Inflammatory macrophage treated with lipopolysaccharide for 1 hour (primary cell): ENCODE results near the gene GRIK4.

Experiments used
- DNase-seq, 2 donors: peaks; one replicate each; pipeline ENCODE4 v3.0.0-alpha.2; 2020 to 2022

GRIK4 gene

DNA sequence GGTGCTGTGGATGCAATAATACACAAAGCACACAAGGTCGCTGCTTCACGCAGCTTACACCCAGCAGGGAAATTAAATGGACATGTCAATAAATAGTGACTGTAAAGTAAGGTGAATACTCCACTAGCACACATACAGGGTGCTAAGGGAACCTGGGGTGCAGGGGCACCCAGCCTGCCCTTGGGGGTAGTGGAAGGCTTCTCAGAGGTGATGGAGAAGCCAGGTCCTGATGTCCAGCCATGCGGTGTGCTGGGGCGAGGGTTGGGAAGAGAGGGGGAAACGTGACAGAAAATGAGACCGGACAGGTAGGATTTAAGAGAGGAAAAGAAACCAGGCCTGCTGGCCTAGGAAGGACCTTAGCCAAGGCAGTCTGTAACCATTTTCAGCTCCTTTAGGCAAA is 200.5 kb downstream of the GRIK4 start:
- DNase-seq, result no peak

- no peak for DNase-seq
Observed at GRCh38 chr11:120712881-120713280, 201.3 kb downstream of the GRIK4 start.

DNA sequence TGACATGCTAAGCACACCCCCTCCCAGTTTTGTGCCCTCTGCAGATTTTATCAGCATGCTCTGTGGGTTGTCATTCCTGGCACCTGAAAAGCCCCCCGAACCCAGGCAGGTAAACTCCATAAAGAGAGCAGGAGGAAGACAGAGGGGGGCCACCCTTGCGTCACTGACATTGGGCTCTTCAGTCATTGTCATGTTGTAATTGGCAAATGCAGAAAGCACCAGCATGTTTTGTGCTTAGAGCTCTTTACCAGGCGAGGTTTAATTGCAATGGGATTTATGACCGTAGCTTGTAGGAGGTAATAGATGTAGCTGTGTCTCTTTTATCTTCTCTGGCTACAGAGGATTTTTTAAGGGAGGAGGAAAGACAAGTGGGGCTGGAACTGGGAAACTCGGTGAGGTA is 201.7 kb downstream of the GRIK4 start:
- DNase-seq, result no peak

- no peak for DNase-seq
Observed at GRCh38 chr11:120714438-120714837, 202.9 kb downstream of the GRIK4 start.

GRCh38 chr11:120715239-120715638 is 203.7 kb downstream of the GRIK4 start:
- no peak for DNase-seq

GRCh38 chr11:120717042-120717441 is 205.5 kb downstream of the GRIK4 start:
- DNase-seq, result no peak

- no peak for DNase-seq
Observed at GRCh38 chr11:120717623-120718022, 206.1 kb downstream of the GRIK4 start.

GRCh38 chr11:120718171-120718570 is 206.6 kb downstream of the GRIK4 start:
- no peak for DNase-seq

DNA sequence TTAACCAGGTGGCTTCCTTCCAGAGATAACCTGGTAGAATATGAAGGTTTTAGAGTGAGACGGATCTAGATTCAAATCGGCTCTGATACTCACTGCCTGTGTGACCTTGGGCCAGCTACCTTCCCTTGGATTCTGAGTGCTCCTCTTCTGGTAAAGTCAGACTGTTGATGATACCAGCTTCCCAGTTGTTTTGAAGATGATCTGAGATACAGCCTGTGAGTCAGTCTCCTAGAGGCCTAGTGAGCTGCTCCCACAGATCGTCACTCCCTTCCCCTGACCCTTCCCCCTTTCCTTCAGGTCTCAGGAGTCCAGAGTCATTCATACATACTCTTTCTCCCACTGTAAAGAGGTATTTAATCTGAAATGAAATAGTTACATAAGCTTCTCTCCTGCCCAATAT is 207.8 kb downstream of the GRIK4 start:
- DNase-seq, result no peak

DNA sequence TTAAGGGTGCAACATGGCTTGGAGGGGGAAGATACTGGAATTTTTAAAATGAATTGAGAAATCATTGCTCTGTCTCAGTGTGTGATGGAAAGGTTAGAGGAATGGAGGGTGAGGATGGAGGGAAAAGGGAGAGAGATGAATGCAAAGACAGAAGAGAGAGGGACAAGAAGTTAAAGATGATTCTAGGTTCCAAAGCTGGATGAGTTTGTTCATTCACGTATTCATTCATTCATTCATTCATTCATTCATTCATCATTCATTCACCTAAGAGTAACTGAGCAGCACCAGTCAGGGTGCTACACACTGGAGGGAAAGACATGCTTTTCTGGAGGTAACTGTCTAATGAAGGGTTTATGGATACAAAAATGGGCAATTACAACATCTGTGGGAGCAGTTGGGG is 209.2 kb downstream of the GRIK4 start:
- no peak for DNase-seq

DNA sequence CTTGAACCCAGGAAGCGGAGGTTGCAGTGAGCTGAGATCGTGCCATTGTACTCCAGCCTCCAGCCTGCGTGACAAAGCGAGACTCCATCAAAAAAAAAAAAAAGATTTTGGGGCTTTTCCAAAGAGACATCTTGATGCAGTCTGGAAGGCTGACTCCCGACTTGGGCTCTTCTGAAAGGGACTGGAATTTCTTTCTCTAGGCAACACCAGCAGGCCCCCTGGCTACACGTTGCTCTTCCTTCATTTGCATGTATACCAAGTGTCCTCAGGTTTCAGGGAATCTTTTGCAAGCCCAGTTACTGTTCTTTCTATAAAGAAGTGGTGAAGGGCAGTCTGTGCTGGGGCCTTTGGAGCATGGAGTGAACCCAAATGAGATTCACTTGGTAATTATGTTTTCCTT is 211.0 kb downstream of the GRIK4 start:
- no peak for DNase-seq

- no peak for DNase-seq
Observed at GRCh38 chr11:120723751-120724150, 212.2 kb downstream of the GRIK4 start.

DNA sequence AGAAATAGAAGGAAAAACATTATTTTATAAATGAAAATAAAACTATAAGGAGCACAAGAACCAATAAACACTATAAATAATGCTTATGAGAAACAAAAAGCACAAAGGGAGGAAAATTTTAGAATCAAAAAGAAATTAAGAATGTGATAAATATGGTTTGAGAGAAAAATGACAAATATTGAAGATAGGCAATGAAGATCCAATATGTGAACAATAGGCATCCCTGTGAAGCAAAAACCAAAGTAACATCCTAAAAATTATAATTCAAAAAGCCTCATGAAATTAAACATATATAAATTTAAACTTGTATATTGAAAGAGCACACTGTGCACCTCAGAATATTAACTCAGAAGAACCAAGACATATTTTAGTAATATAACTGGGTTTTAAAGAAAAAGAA is 216.2 kb downstream of the GRIK4 start:
- DNase-seq, result no peak

DNA sequence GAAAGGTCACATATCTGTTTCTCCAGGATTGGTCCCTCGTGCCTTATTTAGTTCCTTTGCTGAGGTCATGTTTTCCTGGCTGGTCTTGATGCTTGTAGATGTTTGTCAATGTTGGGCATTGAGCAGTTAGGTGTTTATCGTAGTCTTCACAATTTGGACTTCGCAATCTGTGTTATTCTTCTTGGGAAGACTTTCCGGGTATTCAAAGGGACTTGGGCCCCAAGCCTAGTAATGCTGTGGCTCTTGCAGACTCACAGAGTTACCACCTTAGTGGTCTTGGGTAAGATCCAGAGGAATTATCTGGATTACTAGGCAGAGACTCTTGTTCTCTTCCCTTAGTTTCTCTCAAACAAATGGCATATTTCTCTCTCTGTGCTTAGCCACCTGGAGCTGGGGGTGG is 223.5 kb downstream of the GRIK4 start:
- no peak for DNase-seq

- DNase-seq, result no peak
Observed at GRCh38 chr11:120738516-120739046, 227.0 kb downstream of the GRIK4 start.

DNA sequence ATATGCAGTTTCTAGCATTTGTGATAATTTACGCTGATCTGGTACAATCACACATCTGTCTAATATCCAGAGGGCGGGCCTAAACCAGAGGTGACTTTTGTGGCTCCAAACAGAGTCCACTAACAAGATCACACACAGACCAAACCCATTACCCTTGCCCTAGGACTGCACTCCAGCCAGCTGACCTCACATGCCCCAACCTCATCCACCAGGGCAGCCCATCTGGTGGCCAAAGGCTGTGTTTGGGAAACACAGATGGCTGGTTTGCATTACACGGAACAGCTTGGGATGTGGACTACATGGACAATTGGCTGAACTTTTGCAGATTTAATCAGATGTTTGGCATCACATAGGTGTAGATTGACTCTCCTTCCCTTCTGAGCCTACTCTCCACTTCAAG is 228.2 kb downstream of the GRIK4 start:
- no peak for DNase-seq

- DNase-seq, result no peak
Observed at GRCh38 chr11:120740380-120740779, 228.8 kb downstream of the GRIK4 start.

- DNase-seq, result no peak
Observed at GRCh38 chr11:120744016-120744994, 232.8 kb downstream of the GRIK4 start.

DNA sequence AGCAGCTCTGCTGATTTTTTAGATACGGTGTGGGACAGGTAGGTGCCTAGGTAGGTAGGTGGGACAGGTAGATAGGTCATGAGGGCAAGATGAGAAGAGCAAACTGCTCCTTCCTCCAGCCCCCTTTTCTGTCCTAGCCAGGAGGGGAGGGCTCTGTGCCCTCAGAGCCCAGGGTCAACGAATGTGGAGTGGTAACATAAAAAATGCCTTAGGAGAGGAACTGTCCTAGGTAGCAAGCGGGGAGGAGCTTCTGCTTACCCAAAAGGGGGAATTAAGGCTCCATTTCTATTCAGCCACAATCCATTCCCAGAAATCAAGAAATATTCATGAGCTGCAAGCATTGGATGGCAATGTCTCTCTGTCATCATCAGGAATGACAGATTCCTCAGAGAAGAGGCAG is 234.8 kb downstream of the GRIK4 start:
- no peak for DNase-seq

GRCh38 chr11:120746836-120747609 is 235.5 kb downstream of the GRIK4 start:
- DNase-seq, result no peak

- no peak for DNase-seq
Observed at GRCh38 chr11:120747850-120748814, 236.6 kb downstream of the GRIK4 start.

GRCh38 chr11:120749395-120749794 is 237.8 kb downstream of the GRIK4 start:
- no peak for DNase-seq
